Endothelial cell of umbilical vein (primary cell): ENCODE results near the gene HHATL.

Experiments used
- EZH2 ChIP-seq: IDR thresholded peaks from 2 replicates; pipeline ENCODE4 v1.6.1; 2012; ENCODE audit warnings: borderline replicate concordance, low read depth, mild to moderate bottlenecking, moderate library complexity, low read length, inconsistent platforms; ENCODE audit not compliant: severe bottlenecking
- JUN ChIP-seq: IDR thresholded peaks from 2 replicates; pipeline ENCODE4 v1.6.1; 2011; ENCODE audit warnings: borderline replicate concordance, low read depth; ENCODE audit not compliant: insufficient read length, insufficient read depth
- POLR2A ChIP-seq: IDR thresholded peaks from 2 replicates; pipeline ENCODE4 v1.6.1; 2012; ENCODE audit warnings: low read depth, mild to moderate bottlenecking, control low read depth, low read length
- POLR2AphosphoS5 ChIP-seq: IDR thresholded peaks from 2 replicates; pipeline ENCODE4 v1.6.1; 2012; ENCODE audit warnings: low read depth, mild to moderate bottlenecking, control low read depth, low read length, moderate library complexity; ENCODE audit not compliant: insufficient read depth
- TF ChIP-seq, protein P1 (sequence below), 2 donors: IDR thresholded peaks; 1 replicate in 1 of 2; 2 replicates in 1 of 2; pipeline ENCODE4 v1.5.1; 2011; ENCODE audit warnings: low read length in 2 of 2, mild to moderate bottlenecking in 2 of 2, moderate library complexity in 2 of 2, control low read depth in 1 of 2, inconsistent platforms in 1 of 2, low read depth in 1 of 2; ENCODE audit not compliant: insufficient read depth in 1 of 2; ENCODE audit errors: extremely low read depth in 1 of 2
- TF ChIP-seq, protein P2 (sequence below): IDR thresholded peaks from 2 replicates; pipeline ENCODE4 v1.6.1; 2011; ENCODE audit not compliant: insufficient read depth, insufficient read length

DNA sequence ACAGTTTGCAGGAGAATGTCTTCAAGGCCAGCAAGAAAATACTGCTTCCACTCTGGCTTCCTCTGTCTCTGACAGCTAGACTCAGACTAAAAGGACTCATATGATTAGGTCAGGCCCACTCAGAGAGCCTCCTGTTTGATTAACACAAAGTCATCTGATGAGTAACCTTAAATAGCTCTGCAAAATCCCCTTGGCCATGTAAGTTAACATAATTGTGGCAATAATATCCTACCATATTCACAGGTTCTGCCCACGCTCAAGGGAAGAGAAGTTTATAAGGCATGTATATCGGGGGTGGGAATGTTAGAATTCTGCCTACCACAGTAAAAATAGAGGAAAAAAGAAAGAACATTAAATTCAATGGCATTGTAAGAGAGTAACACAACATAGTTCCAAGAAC, 20.6 kb upstream of the HHATL start:
- no peak for TF ChIP-seq POLR2AphosphoS5
- TF ChIP-seq, protein P1, sequence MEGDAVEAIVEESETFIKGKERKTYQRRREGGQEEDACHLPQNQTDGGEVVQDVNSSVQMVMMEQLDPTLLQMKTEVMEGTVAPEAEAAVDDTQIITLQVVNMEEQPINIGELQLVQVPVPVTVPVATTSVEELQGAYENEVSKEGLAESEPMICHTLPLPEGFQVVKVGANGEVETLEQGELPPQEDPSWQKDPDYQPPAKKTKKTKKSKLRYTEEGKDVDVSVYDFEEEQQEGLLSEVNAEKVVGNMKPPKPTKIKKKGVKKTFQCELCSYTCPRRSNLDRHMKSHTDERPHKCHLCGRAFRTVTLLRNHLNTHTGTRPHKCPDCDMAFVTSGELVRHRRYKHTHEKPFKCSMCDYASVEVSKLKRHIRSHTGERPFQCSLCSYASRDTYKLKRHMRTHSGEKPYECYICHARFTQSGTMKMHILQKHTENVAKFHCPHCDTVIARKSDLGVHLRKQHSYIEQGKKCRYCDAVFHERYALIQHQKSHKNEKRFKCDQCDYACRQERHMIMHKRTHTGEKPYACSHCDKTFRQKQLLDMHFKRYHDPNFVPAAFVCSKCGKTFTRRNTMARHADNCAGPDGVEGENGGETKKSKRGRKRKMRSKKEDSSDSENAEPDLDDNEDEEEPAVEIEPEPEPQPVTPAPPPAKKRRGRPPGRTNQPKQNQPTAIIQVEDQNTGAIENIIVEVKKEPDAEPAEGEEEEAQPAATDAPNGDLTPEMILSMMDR (IDR thresholded peaks at IDR 0.05; ENCODE audit: extremely low read depth in 1 of 2, insufficient read depth in 1 of 2, low read depth in 1 of 2, low read length in 2 of 2), result no peak
- TF ChIP-seq POLR2A, result no peak
- TF ChIP-seq, protein P2, sequence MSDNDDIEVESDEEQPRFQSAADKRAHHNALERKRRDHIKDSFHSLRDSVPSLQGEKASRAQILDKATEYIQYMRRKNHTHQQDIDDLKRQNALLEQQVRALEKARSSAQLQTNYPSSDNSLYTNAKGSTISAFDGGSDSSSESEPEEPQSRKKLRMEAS, result no peak
- no peak for TF ChIP-seq EZH2
- no peak for TF ChIP-seq JUN
